Heart left ventricle (tissue), 16 donors: ENCODE results near the gene ACSS3. TPM values are rescaled to one million over a fixed set of nuclear protein-coding genes. Genes with fewer than 3 reads are reported as not detected.

Experiments used
- ATAC-seq, 4 donors: fragments of 200-7000 bp; cut with Tn5 transposase; one replicate each; pipeline ENCODE4 v1.9.1; 2020 to 2022; ENCODE audit warnings: moderate library complexity in 4 of 4, mild to moderate bottlenecking in 3 of 4, moderate number of reproducible peaks in 1 of 4
- DNase-seq, 5 donors: peaks; one replicate each; pipeline ENCODE4 v3.0.0-alpha.2; 2020
- H3K27ac ChIP-seq, 12 donors: fragments of 200-600 bp; sonication (generic) in 4 of 12; one replicate each; pipeline versions ENCODE4 v1.5.0 to v1.8.0; 2016 to 2022; ENCODE audit warnings: mild to moderate bottlenecking in 2 of 12
- H3K27me3 ChIP-seq, 9 donors: fragments of 200-600 bp; sonication (generic) in 2 of 9; one replicate each; pipeline versions ENCODE4 v1.5.1 to v1.8.0; 2016 to 2022; ENCODE audit warnings: mild to moderate bottlenecking in 3 of 9
- H3K36me3 ChIP-seq, 9 donors: fragments of 200-600 bp; sonication (generic) in 2 of 9; one replicate each; pipeline versions ENCODE4 v1.5.0 to v1.8.0; 2018 to 2022; ENCODE audit warnings: mild to moderate bottlenecking in 2 of 9
- H3K4me1 ChIP-seq, 12 donors: fragments of 200-600 bp; sonication (generic) in 4 of 12; one replicate each; pipeline versions ENCODE4 v1.5.0 to v1.8.0; 2016 to 2022; ENCODE audit warnings: mild to moderate bottlenecking in 3 of 12
- H3K4me3 ChIP-seq, 12 donors: fragments of 200-600 bp; sonication (generic) in 4 of 12; one replicate each; pipeline versions ENCODE4 v1.5.0 to v1.8.0; 2017 to 2022; ENCODE audit warnings: mild to moderate bottlenecking in 9 of 12, moderate library complexity in 4 of 12
- H3K9me3 ChIP-seq, 12 donors: fragments of 200-600 bp; sonication (generic) in 4 of 12; one replicate each; pipeline versions ENCODE4 v1.5.0 to v1.8.0; 2016 to 2022; ENCODE audit warnings: mild to moderate bottlenecking in 1 of 12
- CTCF ChIP-seq, 12 donors: fragments of 200-600 bp; sonication (generic) in 4 of 12; IDR thresholded peaks; one replicate each; pipeline versions ENCODE4 v1.5.0 to v1.8.0; 2018 to 2022; ENCODE audit warnings: antibody characterized with exemption in 12 of 12, mild to moderate bottlenecking in 5 of 12
- POLR2A ChIP-seq, 2 donors: fragments of 450-650 bp; IDR thresholded peaks; one replicate each; pipeline ENCODE4 v1.6.1; 2017; ENCODE audit warnings: antibody characterized with exemption in 2 of 2, mild to moderate bottlenecking in 2 of 2, moderate library complexity in 2 of 2
- WGBS, 4 donors: extraction: QIAGEN DNeasy Blood & Tissue Kit in 2 of 4; methylation state at CpG; one replicate each; pipeline versions ENCODE4 v1.1.5 to v1.1.7; 2013 to 2018; 5-methylcytosine and 5-hydroxymethylcytosine counted together
- intact Hi-C, 10 donors: fragments of 100-400 bp; cut with DNase I; formaldehyde crosslinking; loops; one replicate each; pipeline versions ENCODE4 v1.11.1 to v1.14.2; 2022
- polyA plus RNA-seq, 2 donors: library from polyadenylated mRNA; stranded (reverse); fragments of 200-250 nt; gene quantifications; one replicate each; pipeline ENCODE4 v1.2.3, GENCODE V29; 2013
- total RNA-seq, 9 donors: library from RNA; depleted of rRNA in 2 of 9; stranded (reverse); fragments of >200 nt in 2 of 9; fragmentation: NEBNext Ultra II Directional in 3 of 9; extraction: Animal tissue kit (Norgen Biotek cat#: 25700) in 3 of 9; gene quantifications; one replicate each; pipeline versions ENCODE4 v1.1.0 to v1.2.4, GENCODE V29; 2016 to 2023
- donor health status: ischemic (EF 13 %, LVEDD 7.1; RV severe dilation, severe dysfunction).
- donor health status: healthy with polysubstance abuse.
- donor health status: DM: no; HTN: yes; CAD: no.
- donor health status: DM: no; HTN: no; CAD: no.
- donor health status: ischemic (EF 25% LVEDD 6.9; RV normal size, moderate dysfunction).
- donor health status: ischemic (EF 25% LVEDD 5.7; RV mildly dilated, moderate dysfunction).
- donor health status: healthy.
- donor health status: DM: yes; HTN: yes; CAD: no.
- donor health status: ischemic (EF 35%, LVEDD 5.7; RV mildly dilated, moderate dysfunction).
- donor health status: nonischemic (EF 11% LVEDD 7.7; RV severe dilation, severe dysfunction).
- donor health status: DM: yes; HTN: yes; CAD: no.
- donor health status: PGD.
- donor health status: ischemic (EF 29% LVEDD 5.4; RV normal size, mild dysfunction).
- donor health status: nonischemic (EF 23%, LVEDD 6.1; RV moderate dilation, normal function).

The ACSS3 gene
- total and polyA plus RNA-seq, 11 donors = 8.6 to 36.0 (median 27.5) TPM

GRCh38 chr12:81089412-81089811 lies 11.5 kb downstream of the ACSS3 start:
- Histone ChIP-seq H3K36me3 (no peaks in the 10 kb centered on the region), H3K27me3 (no peaks in the 10 kb centered on the region), H3K4me3 (no peak overlapping the region), H3K27ac (peak overlapping the region in 1 of 12 donors; percentile 12), H3K4me1 (peaks cover 0 to 39% (median 14%) of the 10 kb centered on the region in 12 donors), H3K9me3 (no peaks in the 10 kb centered on the region)
- intact Hi-C loops = loop anchor here in 2 of 10 donors (5.0 to 10.0 kb wide), 2 partner anchors 38 to 155 kb away; partner anchors contain the start of gene LIN7A (in 1 of the 2)
- ATAC-seq (no peak), DNase-seq (no peak)
- TF ChIP-seq POLR2A (IDR thresholded peaks at IDR 0.05) = no peak
- TF ChIP-seq CTCF (IDR thresholded peaks at IDR 0.05) = no peak
- 31 to 36% (median 32%) methylated on average over 1 of the region's 1 CpG for whole genome bisulfite sequencing, 4 donors

- Histone ChIP-seq H3K4me3 (no peak overlapping the region), H3K4me1 (peaks cover 0 to 36% (median 13%) of the 10 kb centered on the region in 12 donors), H3K27me3 (no peaks in the 10 kb centered on the region), H3K27ac (no peak overlapping the region), H3K9me3 (no peaks in the 10 kb centered on the region), H3K36me3 (no peaks in the 10 kb centered on the region)
- ATAC-seq (no peak), DNase-seq (no peak)
- 73 to 77% (median 76%) methylated on average over 3 of the region's 3 CpGs for WGBS, 4 donors
- intact Hi-C loops = no loop called here
- TF ChIP-seq POLR2A (IDR thresholded peaks at IDR 0.05) = no peak
- no peak for TF ChIP-seq CTCF (IDR thresholded peaks at IDR 0.05)
Observed at GRCh38 chr12:81092053-81092452, 14.2 kb downstream of the ACSS3 start.

- Histone ChIP-seq H3K4me1 (peaks cover 0 to 31% (median 12%) of the 10 kb centered on the region in 12 donors), H3K4me3 (no peak overlapping the region), H3K27ac (no peak overlapping the region), H3K27me3 (no peaks in the 10 kb centered on the region), H3K9me3 (no peaks in the 10 kb centered on the region), H3K36me3 (no peaks in the 10 kb centered on the region)
- TF ChIP-seq POLR2A (IDR thresholded peaks at IDR 0.05) (no peak), CTCF (IDR thresholded peaks at IDR 0.05) (no peak)
- no peak for ATAC-seq
- 39 to 67% (median 59%) methylated on average over 1 of the region's 1 CpG for WGBS, 4 donors
- intact Hi-C loops = no loop called here
- no peak for DNase-seq
Observed at GRCh38 chr12:81094718-81095360, 17.0 kb downstream of the ACSS3 start.

GRCh38 chr12:81095501-81096232 lies 17.8 kb downstream of the ACSS3 start:
- DNase-seq = no peak
- 54 to 64% (median 59%) methylated on average over 6 of the region's 6 CpGs for WGBS, 4 donors
- Histone ChIP-seq H3K36me3 (no peaks in the 10 kb centered on the region), H3K4me1 (peaks cover 0 to 30% (median 12%) of the 10 kb centered on the region in 12 donors), H3K27ac (no peak overlapping the region), H3K9me3 (no peaks in the 10 kb centered on the region), H3K4me3 (no peak overlapping the region), H3K27me3 (no peaks in the 10 kb centered on the region)
- TF ChIP-seq CTCF (IDR thresholded peaks at IDR 0.05) (no peak), POLR2A (IDR thresholded peaks at IDR 0.05) (no peak)
- intact Hi-C loops = no loop called here
- peak in 1 of 4 donors; percentile 51 for ATAC-seq
